Adipose tissue (tissue), 3 donors: ENCODE data around the gene TBX5. TPM values are rescaled to one million over a fixed set of nuclear protein-coding genes. Genes with fewer than 3 reads are reported as not detected.

ENCODE experiments used
- H3K27ac ChIP-seq: one replicate; pipeline ENCODE4 v1.5.1; 2013; ENCODE audit warnings: low read depth, low read length
- WGBS, 3 donors: extraction: QIAGEN DNeasy Blood & Tissue Kit; methylation state at CpG; one replicate each; pipeline ENCODE4 v1.1.7; 2013; 5-methylcytosine and 5-hydroxymethylcytosine counted together
- polyA plus RNA-seq, 3 donors: library from polyadenylated mRNA; stranded (reverse); fragments of 200-250 nt; gene quantifications; one replicate each; pipeline ENCODE4 v1.2.3, GENCODE V29; 2013
- donor health status: healthy with polysubstance abuse.
- donor health status: Bipolar disorder and iron deficiency.
- donor health status: healthy.

Gene TBX5
- polyA plus RNA-seq, 3 donors = 0.01 to 1.8 (median 0.02) TPM

GRCh38 chr12:114397978-114398881, 7.7 kb downstream of the TBX5 start:
- H3K27ac ChIP-seq = no peak overlapping the region
- WGBS, 3 donors = 9 to 24% (median 14%) methylated on average over 23 of the region's 23 CpGs

- H3K27ac ChIP-seq = no peak overlapping the region
These were observed 8.8 kb downstream of the TBX5 start for GRCh38 chr12:114396869-114397719.

GRCh38 chr12:114396153-114396868, 9.6 kb downstream of the TBX5 start:
- H3K27ac ChIP-seq = no peak overlapping the region
- WGBS, 3 donors = 2 to 7% (median 3%) methylated on average over 50 of the region's 50 CpGs

More at GRCh38 chr12:114396869-114397719, 8.8 kb downstream of the TBX5 start:
- 5 to 14% (median 8%) methylated on average over 19 of the region's 19 CpGs for WGBS, 3 donors

- H3K27ac ChIP-seq = no peak overlapping the region
- 1 to 5% (median 1%) methylated on average over 17 of the region's 17 CpGs for WGBS, 3 donors
These were observed 10.2 kb downstream of the TBX5 start for GRCh38 chr12:114395755-114396152.

- 5 to 9% (median 9%) methylated on average over 6 of the region's 6 CpGs for WGBS, 3 donors
- no peak overlapping the region for H3K27ac ChIP-seq
These were observed 10.7 kb downstream of the TBX5 start for GRCh38 chr12:114395233-114395632.

GRCh38 chr12:114393569-114393968, 12.4 kb downstream of the TBX5 start:
- WGBS, 3 donors = 21 to 37% (median 29%) methylated on average over 4 of the region's 4 CpGs
- H3K27ac ChIP-seq = no peak overlapping the region

GRCh38 chr12:114392909-114393308, 13.0 kb downstream of the TBX5 start:
- 38 to 45% (median 43%) methylated on average over 5 of the region's 5 CpGs for WGBS, 3 donors
- H3K27ac ChIP-seq = no peak overlapping the region

GRCh38 chr12:114391088-114391487, 14.9 kb downstream of the TBX5 start:
- 2 to 22% (median 22%) methylated on average over 4 of the region's 4 CpGs for WGBS, 3 donors
- no peak overlapping the region for H3K27ac ChIP-seq

- WGBS, 3 donors = 63 to 70% (median 63%) methylated on average over 4 of the region's 4 CpGs
These were observed 21.2 kb downstream of the TBX5 start for GRCh38 chr12:114384739-114385138.

GRCh38 chr12:114381177-114381576, 24.8 kb downstream of the TBX5 start:
- 9 to 27% (median 24%) methylated on average over 2 of the region's 2 CpGs for WGBS, 3 donors

More at GRCh38 chr12:114384739-114385138, 21.2 kb downstream of the TBX5 start:
- H3K27ac ChIP-seq = no peak overlapping the region

GRCh38 chr12:114371733-114372132, 34.2 kb downstream of the TBX5 start:
- 53 to 71% (median 64%) methylated on average over 7 of the region's 7 CpGs for WGBS, 3 donors

More at GRCh38 chr12:114381177-114381576, 24.8 kb downstream of the TBX5 start:
- no peak overlapping the region for H3K27ac ChIP-seq

GRCh38 chr12:114371250-114371649, 34.7 kb downstream of the TBX5 start:
- whole genome bisulfite sequencing, 3 donors = 53 to 67% (median 66%) methylated on average over 13 of the region's 13 CpGs
- no peak overlapping the region for H3K27ac ChIP-seq

More at GRCh38 chr12:114371733-114372132, 34.2 kb downstream of the TBX5 start:
- no peak overlapping the region for H3K27ac ChIP-seq

- 56 to 73% (median 69%) methylated on average over 8 of the region's 8 CpGs for WGBS, 3 donors
- H3K27ac ChIP-seq = no peak overlapping the region
These were observed 37.1 kb downstream of the TBX5 start for GRCh38 chr12:114368685-114369452.

GRCh38 chr12:114361992-114362391, 44.0 kb downstream of the TBX5 start:
- 49 to 65% (median 58%) methylated on average over 4 of the region's 4 CpGs for WGBS, 3 donors
- no peak overlapping the region for H3K27ac ChIP-seq

- 19 to 40% (median 28%) methylated on average over 5 of the region's 5 CpGs for WGBS, 3 donors
- H3K27ac ChIP-seq = no peak overlapping the region
These were observed 44.4 kb downstream of the TBX5 start for GRCh38 chr12:114361545-114361944.

- H3K27ac ChIP-seq = no peak overlapping the region
These were observed 45.5 kb downstream of the TBX5 start for GRCh38 chr12:114360485-114360884.

- WGBS, 3 donors = 58 to 63% (median 59%) methylated on average over 16 of the region's 16 CpGs
- H3K27ac ChIP-seq = no peak overlapping the region
These were observed 50.4 kb downstream of the TBX5 start for GRCh38 chr12:114355389-114356088.
